Lung microvascular endothelial cell (primary cell): ENCODE measurements around the gene STAC. TPM values are rescaled to one million over a fixed set of nuclear protein-coding genes. Genes with fewer than 3 reads are reported as not detected.
A peak's percentile ranks its signal among the peaks of the same experiment; 100 is the strongest.
"Not testable (repeated sequence)": the region's sequence is repeated elsewhere in the genome, so short reads cannot be mapped to it uniquely, and the experiment has no call there.

Source experiments
- DNase-seq, 2 donors: peaks; one replicate each; pipeline versions ENCODE4 v3.0.0 to v3.0.0-alpha.2; 2010; ENCODE audit warnings: low read depth in 2 of 2
- total RNA-seq: library from RNA; depleted of rRNA; stranded (reverse); fragments of >200 nt; gene quantifications from 2 replicates; pipeline ENCODE4 v1.2.1, GENCODE V29; 2014

The STAC gene
- total RNA-seq, 1 donor from 2014 or later: 0.40 TPM

GRCh38 chr3:36477655-36478054, 97.4 kb downstream of the STAC start:
- no peak for DNase-seq

- DNase-seq: no peak
Measured at GRCh38 chr3:36480911-36481648, 100.8 kb downstream of the STAC start.

GRCh38 chr3:36482256-36482655, 102.0 kb downstream of the STAC start:
- DNase-seq: no peak

GRCh38 chr3:36482880-36483279, 102.6 kb downstream of the STAC start:
- DNase-seq: no peak

GRCh38 chr3:36483709-36484108, 103.4 kb downstream of the STAC start:
- DNase-seq: no peak

GRCh38 chr3:36484386-36484785, 104.1 kb downstream of the STAC start:
- no peak for DNase-seq

GRCh38 chr3:36486009-36486795, 105.9 kb downstream of the STAC start:
- DNase-seq: peak; percentile 7 to 13

GRCh38 chr3:36487616-36488015, 107.3 kb downstream of the STAC start:
- DNase-seq: no peak

GRCh38 chr3:36488077-36488789, 107.9 kb downstream of the STAC start:
- DNase-seq: no peak

- DNase-seq: no peak
Measured at GRCh38 chr3:36489101-36489500, 108.8 kb downstream of the STAC start.

- DNase-seq: no peak
Measured at GRCh38 chr3:36489679-36490425, 109.5 kb downstream of the STAC start.

GRCh38 chr3:36493051-36493450, 112.7 kb downstream of the STAC start:
- DNase-seq: peak in 1 of 2 donors; percentile 20

- DNase-seq: no peak
Measured at GRCh38 chr3:36494461-36495109, 114.3 kb downstream of the STAC start.

- no peak for DNase-seq
Measured at GRCh38 chr3:36496684-36497633, 116.7 kb downstream of the STAC start.

GRCh38 chr3:36500053-36500452, 119.7 kb downstream of the STAC start:
- DNase-seq: not testable (repeated sequence)

- DNase-seq: no peak
Measured at GRCh38 chr3:36501616-36502015, 121.3 kb downstream of the STAC start.

GRCh38 chr3:36505393-36505792, 125.1 kb downstream of the STAC start:
- no peak for DNase-seq

- no peak for DNase-seq
Measured at GRCh38 chr3:36511791-36512486, 131.6 kb downstream of the STAC start.

- no peak for DNase-seq
Measured at GRCh38 chr3:36512555-36512954, 132.3 kb downstream of the STAC start.
